ENCODE results near the gene FUBP1. TPM values are rescaled to one million over a fixed set of nuclear protein-coding genes. Genes with fewer than 3 reads are reported as not detected.
A peak's percentile ranks its signal among the peaks of the same experiment; 100 is the strongest.

The FUBP1 gene
- total RNA-seq, 1 donor from 2014 or later = 220 TPM

DNA sequence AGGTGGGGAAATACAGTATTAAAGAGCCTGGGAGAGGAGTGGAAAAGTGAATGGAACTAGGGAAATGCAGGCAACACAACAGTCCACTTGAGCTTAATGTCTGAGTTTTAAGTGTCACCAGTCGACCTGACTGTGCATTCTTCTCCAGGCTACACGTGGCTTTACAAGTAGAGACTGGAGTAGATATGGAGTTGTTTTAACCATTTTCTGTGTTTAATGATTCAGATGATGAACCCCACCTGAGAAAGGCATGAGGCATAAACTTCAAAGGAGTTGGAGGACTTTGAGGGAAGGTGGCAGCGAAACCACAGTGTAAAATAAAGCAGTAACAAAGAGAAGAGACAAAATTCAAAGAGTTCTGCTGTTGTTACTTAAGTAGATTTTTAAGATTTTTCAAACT lies 12.6 kb downstream of the FUBP1 start:
- H3K27me3 Mint-ChIP-seq = no peaks in the 10 kb centered on the region
- peaks cover 42% of the 10 kb centered on the region for H3K36me3 Mint-ChIP-seq
- no peak overlapping the region for H3K4me3 Mint-ChIP-seq
- TF ChIP-seq CTCF (conservative IDR thresholded peaks at IDR 0.05) = no peak
- H3K27ac Mint-ChIP-seq = peak overlapping the region; percentile 52
- no peak for DNase-seq (ENCODE audit: extremely low spot score, unreplicated experiment)
- no peaks in the 10 kb centered on the region for H3K9me3 Mint-ChIP-seq
- H3K4me1 Mint-ChIP-seq (ENCODE audit: unreplicated experiment) = no peaks in the 10 kb centered on the region

DNA sequence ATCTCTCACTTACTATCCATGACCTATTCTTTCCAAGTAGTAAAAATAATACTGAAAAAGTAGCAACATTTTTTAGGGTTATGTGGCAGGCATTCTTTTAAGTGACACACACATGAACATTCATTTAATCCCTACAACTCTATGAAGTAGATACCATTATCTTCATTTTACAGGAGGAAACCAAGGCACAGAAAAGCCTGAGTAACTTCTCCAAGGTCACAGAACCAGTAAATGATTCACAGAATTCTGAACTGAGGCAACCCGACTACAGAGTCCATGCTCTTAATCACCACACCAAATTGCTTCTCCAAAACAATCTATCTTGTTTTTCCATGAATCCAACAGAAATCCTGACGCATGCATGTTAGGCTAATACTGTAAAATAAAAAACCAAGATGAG lies 17.5 kb downstream of the FUBP1 start:
- Mint-ChIP-seq H3K4me3 (no peak overlapping the region), H3K4me1 (ENCODE audit: unreplicated experiment) (no peaks in the 10 kb centered on the region), H3K27ac (no peak overlapping the region), H3K9me3 (no peaks in the 10 kb centered on the region), H3K36me3 (peaks cover 55% of the 10 kb centered on the region), H3K27me3 (no peaks in the 10 kb centered on the region)
- TF ChIP-seq CTCF (conservative IDR thresholded peaks at IDR 0.05) = no peak
- no peak for DNase-seq (ENCODE audit: extremely low spot score, unreplicated experiment)

DNA sequence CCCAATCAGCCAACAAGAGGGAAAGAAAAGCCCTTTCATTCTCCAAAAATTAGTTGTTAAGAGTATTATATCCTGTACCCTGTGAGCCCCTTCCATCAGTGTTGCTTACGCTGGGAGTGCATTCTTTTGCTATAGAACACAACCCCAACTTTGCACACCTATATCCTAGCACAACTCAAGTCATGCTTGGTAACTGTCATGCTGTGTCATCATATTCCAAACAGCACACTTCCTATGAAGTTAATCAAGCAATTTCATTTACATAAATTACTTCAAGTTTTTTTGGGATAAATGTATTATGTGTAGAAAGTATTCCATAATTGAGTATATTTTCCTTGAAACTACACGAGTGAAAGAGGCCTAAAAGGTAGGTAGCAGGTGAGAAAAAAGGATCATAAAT lies 20.0 kb downstream of the FUBP1 start:
- no peaks in the 10 kb centered on the region for H3K9me3 Mint-ChIP-seq
- TF ChIP-seq CTCF (conservative IDR thresholded peaks at IDR 0.05) = no peak
- H3K4me3 Mint-ChIP-seq = no peak overlapping the region
- H3K27me3 Mint-ChIP-seq = no peaks in the 10 kb centered on the region
- DNase-seq (ENCODE audit: extremely low spot score, unreplicated experiment) = no peak
- no peak overlapping the region for H3K27ac Mint-ChIP-seq
- H3K4me1 Mint-ChIP-seq (ENCODE audit: unreplicated experiment) = no peaks in the 10 kb centered on the region
- peaks cover 58% of the 10 kb centered on the region for H3K36me3 Mint-ChIP-seq

DNA sequence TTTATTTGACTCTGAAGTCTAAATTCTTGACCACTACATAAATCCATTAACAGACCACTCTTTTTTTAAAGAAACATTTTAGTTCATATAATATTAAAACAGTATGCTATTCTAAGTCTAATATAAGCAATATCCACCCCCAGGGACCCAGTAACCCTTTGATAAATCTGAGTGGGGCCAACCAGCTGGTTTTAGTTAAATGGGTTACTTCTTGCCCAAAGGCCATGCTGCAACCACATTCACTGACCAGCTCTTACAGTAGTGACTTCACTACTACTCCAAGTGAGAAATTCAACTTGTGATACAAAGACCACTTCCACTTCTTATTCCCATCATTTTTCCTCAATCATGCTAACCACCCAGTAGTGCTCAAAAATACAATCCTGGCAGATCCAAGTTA lies 20.5 kb downstream of the FUBP1 start:
- no peak overlapping the region for H3K4me3 Mint-ChIP-seq
- H3K27me3 Mint-ChIP-seq = no peaks in the 10 kb centered on the region
- peaks cover 58% of the 10 kb centered on the region for H3K36me3 Mint-ChIP-seq
- no peaks in the 10 kb centered on the region for H3K4me1 Mint-ChIP-seq (ENCODE audit: unreplicated experiment)
- no peaks in the 10 kb centered on the region for H3K9me3 Mint-ChIP-seq
- no peak for DNase-seq (ENCODE audit: extremely low spot score, unreplicated experiment)
- no peak overlapping the region for H3K27ac Mint-ChIP-seq
- no peak for TF ChIP-seq CTCF (conservative IDR thresholded peaks at IDR 0.05)

GRCh38 chr1:77956464-77956863 lies 22.4 kb downstream of the FUBP1 start:
- TF ChIP-seq CTCF (conservative IDR thresholded peaks at IDR 0.05) = no peak
- no peaks in the 10 kb centered on the region for H3K27me3 Mint-ChIP-seq
- H3K36me3 Mint-ChIP-seq = peaks cover 47% of the 10 kb centered on the region
- no peak overlapping the region for H3K4me3 Mint-ChIP-seq
- no peaks in the 10 kb centered on the region for H3K4me1 Mint-ChIP-seq (ENCODE audit: unreplicated experiment)
- H3K27ac Mint-ChIP-seq = no peak overlapping the region
- DNase-seq (ENCODE audit: extremely low spot score, unreplicated experiment) = no peak
- no peaks in the 10 kb centered on the region for H3K9me3 Mint-ChIP-seq

GRCh38 chr1:77955709-77956108 lies 23.2 kb downstream of the FUBP1 start:
- Mint-ChIP-seq H3K4me1 (ENCODE audit: unreplicated experiment) (no peaks in the 10 kb centered on the region), H3K36me3 (peaks cover 43% of the 10 kb centered on the region), H3K27ac (no peak overlapping the region)

More at GRCh38 chr1:77955709-77956108, 23.2 kb downstream of the FUBP1 start:
- DNase-seq (ENCODE audit: extremely low spot score, unreplicated experiment) = no peak
- Mint-ChIP-seq H3K4me3 (no peak overlapping the region), H3K27me3 (no peaks in the 10 kb centered on the region), H3K9me3 (no peaks in the 10 kb centered on the region)
- no peak for TF ChIP-seq CTCF (conservative IDR thresholded peaks at IDR 0.05)

All from type B pancreatic cell (in vitro differentiated cells).